ENCODE data around the gene GTPBP6.
"Not testable (repeated sequence)": the region's sequence is repeated elsewhere in the genome, so short reads cannot be mapped to it uniquely, and the experiment has no call there.

GTPBP6 gene

GRCh38 chrX:261167-261918 lies 57.3 kb downstream of the GTPBP6 start:
- no peak for DNase-seq

DNA sequence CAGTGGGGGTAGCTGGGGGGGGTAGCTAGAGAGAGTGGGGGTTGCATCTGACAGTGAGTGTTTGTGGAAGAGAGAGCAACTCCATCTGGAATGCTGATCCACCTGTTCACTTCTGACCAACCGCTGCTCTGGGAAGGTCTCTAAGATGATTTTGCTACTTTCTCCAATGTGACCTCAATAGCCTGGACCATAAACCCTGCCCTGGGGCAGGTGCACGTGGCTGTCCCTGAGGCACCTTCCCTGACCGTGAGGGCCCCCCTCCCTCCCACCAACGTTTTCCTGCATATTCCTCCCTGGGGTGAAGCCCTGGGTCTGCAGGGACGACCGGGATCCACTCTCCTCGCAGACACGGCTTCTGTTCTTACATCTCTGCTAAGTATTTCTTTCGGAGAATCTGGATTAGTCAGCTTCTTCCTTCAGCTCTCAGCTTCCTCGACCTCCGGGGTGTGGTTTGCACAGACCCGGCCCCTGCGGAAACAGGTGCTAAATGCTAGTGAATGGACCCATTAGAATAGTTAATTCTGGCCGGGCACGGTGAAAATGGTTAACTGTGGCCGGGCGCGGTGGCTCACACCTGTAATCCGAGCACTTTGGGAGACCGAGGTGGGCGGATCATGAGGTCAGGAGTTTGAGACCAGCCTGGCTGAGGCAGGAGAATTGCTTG lies 58.8 kb downstream of the GTPBP6 start:
- no peak for DNase-seq

DNA sequence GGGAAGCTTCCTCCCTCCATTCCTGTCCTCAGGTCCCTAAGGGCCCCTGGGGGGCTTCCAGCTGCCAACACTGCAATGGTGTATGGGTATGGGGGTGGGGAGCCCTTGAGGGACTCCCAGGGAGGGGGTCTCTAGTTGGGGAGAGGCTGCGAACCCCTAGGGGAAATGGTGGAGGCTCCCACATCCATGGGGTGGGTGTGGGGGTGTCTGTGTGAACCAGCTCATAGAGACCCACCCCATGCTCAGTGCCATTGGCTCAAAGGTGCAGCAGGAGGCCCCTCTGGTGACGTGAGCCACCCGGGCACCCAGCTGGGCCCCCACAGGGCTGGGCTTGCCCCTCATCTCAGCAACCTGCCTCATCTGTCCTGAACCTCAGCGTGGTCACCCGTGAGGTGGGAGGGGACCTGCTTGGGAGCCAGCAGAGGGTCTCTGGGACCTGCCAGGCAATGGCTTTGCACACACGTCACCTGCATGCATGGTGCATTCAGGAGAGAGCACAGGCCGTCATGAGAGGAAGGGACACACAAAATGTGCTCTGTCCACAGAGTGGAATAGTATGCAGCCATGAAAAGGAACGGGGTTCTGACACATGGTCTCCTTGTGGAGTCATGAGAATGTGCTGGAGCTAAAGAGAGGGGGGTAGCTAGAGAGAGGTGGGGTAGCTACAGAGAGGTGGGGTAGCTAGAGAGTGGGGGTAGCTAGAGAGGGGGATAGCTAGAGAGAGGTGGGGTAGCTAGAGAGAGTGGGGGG lies 60.1 kb downstream of the GTPBP6 start:
- DNase-seq = no peak

DNA sequence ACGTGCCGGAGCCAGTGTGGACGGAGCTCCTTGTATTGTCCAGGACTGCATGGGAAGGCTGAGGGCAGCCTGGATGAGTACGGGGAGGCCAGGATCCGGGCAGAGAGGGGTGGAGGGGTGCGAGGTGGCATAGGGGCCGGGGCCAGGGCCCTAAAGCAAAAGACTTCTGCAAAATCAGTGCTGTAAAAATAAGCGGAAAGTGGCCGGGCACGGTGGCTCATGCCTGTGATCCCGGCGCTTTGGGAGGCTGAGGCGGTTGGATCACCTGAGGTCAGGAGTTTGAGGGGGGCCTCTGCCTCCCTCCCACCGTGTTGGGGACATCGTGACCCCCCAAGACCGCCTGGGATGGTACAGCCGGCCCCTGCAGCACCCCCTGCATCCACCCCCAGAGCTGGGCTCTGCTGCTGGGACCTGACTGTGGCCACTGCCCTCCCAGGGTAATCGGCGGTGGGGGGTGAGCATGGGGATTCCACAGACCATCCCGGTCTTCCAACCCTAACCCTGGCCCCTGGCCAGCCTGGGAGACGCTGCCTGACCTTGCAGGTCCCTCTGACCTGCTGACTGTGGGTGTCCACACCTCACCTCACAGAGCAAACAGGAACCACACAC lies 60.8 kb downstream of the GTPBP6 start:
- no peak for DNase-seq

- not testable (repeated sequence) for DNase-seq
Observed at GRCh38 chrX:257054-257453, 61.5 kb downstream of the GTPBP6 start.

DNA sequence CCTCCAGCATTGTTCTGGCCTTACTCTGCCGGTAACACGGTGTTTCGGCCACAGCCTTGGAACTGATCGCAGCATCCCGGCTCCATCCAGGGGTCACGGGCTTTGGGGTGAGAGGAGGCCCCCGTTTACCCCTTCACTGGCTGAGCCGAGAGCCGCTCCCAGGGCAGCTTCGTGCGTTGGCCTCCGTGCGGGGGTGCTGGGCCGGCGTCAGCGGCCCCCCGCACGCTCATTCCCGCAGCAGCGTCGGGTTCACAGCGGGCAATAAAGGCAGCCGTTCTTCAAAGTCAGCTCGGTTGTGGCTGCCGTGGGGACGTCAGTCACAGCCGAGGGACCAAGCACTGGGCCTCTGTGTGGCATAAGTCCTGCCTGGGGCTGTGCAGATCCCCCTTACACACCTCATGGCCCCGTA lies 62.7 kb downstream of the GTPBP6 start:
- DNase-seq = no peak

All from inflammatory macrophage treated with lipopolysaccharide for 4 hours (primary cell).